Tongue (tissue), 2 donors: ENCODE measurements around the gene ZNF281. TPM values are rescaled to one million over a fixed set of nuclear protein-coding genes. Genes with fewer than 3 reads are reported as not detected.
"Not testable (repeated sequence)": the region's sequence is repeated elsewhere in the genome, so short reads cannot be mapped to it uniquely, and the experiment has no call there.

Experiments
- DNase-seq: peaks from one replicate; pipeline ENCODE4 v3.0.0-alpha.2; 2015
- total RNA-seq: library from RNA; depleted of rRNA; stranded (reverse); fragments of >200 nt; gene quantifications from one replicate; pipeline ENCODE4 v1.2.3, GENCODE V29; 2014

ZNF281 gene, protein sequence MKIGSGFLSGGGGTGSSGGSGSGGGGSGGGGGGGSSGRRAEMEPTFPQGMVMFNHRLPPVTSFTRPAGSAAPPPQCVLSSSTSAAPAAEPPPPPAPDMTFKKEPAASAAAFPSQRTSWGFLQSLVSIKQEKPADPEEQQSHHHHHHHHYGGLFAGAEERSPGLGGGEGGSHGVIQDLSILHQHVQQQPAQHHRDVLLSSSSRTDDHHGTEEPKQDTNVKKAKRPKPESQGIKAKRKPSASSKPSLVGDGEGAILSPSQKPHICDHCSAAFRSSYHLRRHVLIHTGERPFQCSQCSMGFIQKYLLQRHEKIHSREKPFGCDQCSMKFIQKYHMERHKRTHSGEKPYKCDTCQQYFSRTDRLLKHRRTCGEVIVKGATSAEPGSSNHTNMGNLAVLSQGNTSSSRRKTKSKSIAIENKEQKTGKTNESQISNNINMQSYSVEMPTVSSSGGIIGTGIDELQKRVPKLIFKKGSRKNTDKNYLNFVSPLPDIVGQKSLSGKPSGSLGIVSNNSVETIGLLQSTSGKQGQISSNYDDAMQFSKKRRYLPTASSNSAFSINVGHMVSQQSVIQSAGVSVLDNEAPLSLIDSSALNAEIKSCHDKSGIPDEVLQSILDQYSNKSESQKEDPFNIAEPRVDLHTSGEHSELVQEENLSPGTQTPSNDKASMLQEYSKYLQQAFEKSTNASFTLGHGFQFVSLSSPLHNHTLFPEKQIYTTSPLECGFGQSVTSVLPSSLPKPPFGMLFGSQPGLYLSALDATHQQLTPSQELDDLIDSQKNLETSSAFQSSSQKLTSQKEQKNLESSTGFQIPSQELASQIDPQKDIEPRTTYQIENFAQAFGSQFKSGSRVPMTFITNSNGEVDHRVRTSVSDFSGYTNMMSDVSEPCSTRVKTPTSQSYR
- total RNA-seq: 13.5 TPM

DNA sequence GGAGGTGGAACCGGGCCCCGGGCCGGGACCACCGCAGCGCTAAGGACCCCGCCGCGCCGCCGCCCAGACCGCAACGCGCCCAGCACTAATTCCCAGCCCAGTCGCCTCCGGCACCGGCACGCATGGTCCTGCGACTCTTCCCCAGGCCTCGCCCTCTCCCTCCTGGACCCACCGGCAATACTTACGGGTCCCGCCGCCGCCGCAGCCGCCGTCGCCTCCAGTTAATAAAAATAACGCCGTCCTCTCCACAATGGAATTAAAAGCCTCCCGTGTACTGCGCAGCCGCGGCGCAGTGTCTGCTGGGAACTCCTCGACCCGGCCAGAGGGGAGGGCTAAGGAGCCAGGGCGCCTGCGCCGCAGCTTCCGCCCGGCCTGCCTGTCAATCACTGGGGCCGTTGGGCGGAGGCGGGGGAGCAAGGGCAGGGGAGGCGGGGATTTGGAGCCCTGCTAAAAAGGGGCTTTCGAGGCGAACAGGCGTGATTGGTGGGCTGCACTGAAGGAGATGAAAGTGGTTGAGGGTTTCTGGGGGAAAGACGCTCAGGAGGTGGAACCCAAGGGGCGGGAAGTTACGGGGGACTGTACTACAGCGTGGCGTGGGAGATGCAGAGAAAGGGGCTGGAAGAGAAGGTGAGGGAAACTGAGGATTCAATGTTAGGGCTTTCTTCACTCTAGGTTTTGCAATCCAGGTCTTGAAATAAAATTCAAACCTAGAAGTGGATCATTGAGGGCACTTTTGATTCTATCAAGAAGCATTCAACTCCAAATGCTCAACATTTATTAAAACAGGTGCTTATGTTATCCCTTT is at the start of gene ZNF281:
Gene ZNF281, minus strand, starts transcription at position 276 of the 805 bp plus-strand sequence. CDS start 331 bp downstream, outside the sequence.
- peak; percentile 98 for DNase-seq

DNA sequence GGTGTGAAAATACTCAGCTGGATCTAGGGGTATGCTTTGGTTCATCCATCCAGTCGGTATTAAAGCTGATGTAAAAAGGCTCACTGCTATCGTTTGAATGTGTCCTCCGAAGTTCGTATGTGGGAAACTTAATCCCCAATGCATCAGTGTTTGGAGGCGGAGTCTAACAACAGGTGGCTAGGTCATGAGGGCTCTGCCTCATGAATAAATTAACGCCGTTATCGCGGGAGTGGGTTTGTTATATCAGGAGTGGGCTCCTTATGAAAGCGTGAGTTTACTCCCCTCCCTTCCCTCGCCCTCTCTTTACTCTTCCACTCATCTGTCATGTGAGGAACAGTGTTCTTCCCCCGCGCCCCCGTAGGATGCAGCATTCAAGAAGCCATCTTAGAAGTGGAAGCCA is 48.9 kb upstream of the ZNF281 start:
- no peak for DNase-seq

DNA sequence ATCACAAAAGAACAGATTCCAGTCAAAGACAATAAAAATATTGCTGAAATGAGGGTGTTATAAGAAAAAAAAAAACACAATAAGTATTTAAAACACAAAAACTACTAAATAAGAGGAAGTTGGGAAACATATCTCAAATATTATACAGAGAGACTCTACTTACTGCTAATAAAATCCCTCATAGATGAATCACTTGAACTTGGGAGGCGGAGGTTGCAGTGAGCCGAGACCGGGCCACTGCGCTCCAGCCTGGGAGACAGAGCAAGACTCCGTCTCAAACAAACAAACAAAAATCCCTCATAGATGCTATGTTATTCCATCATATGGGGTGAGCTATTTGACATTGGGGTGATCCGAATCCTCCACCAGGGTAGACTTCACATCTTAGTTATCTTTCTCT is 48.0 kb upstream of the ZNF281 start:
- no peak for DNase-seq

DNA sequence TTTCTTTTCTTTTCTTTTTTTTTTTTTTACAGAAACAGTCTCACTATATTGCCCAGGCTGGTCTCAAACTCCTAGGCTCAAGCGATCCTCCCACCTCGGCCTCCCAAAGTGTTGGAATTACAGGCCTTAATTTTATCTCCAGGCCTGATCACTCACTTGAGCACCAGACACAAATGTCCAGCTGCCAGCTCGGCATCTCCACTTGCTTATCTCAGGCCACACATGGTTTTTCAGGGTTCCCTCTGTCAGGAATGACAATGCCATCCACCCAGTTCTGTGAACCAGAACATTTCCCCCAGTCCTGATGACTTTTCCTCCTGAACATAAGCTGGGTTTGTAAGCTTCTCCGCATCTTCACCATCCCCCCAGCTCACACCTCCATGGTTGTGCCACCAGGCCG is 44.6 kb upstream of the ZNF281 start:
- DNase-seq: no peak

DNA sequence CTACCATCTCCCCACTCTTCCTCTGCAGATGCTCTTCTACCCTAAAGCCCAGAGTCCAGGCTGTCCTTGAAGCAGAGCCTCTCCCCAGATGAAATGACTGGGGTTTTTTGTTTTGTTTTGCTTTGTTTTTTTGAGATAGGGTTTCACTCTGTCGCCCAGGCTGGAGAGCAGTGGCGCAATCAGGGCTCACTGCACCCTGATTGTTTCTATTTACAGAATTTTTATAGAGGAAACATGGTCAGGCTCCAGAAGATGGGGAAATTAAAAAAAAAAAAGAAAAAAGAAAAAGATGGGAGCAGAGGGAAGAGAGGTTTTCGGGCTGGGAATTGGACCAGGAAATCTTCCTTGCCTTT is 43.7 kb upstream of the ZNF281 start:
- no peak for DNase-seq

DNA sequence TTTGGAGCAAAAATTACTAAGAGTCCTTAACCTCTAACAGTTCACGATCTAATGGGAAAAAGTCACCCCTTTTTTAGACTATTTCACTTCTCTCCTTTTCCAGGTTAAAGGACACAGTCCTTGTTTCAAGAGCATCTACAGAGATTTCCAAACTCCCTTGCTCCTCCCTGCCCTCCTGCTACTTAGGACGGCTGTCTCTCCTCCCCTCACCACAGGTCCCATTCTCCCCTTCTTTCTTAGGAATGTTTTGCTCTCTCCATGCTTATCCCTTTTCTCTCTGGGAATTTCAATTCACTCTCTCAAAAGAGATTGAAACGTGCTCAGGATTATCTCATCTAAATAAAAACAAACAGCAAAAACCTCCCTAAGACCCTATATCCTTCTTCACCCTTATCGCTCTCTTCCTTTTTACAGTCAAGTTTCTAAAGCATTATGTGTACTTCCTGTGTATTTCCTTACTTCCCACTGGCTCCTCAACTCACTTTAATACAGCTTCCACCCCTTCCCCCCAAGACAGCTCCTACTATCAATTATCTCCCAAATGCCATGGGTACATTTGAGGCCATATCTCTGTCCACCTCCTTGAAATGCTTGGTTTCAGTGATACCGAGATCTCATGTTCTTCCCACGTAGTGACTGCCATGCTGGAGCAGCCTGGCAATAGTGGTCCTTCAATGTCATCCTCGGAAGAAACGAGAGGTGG is 43.2 kb upstream of the ZNF281 start:
- no peak for DNase-seq

DNA sequence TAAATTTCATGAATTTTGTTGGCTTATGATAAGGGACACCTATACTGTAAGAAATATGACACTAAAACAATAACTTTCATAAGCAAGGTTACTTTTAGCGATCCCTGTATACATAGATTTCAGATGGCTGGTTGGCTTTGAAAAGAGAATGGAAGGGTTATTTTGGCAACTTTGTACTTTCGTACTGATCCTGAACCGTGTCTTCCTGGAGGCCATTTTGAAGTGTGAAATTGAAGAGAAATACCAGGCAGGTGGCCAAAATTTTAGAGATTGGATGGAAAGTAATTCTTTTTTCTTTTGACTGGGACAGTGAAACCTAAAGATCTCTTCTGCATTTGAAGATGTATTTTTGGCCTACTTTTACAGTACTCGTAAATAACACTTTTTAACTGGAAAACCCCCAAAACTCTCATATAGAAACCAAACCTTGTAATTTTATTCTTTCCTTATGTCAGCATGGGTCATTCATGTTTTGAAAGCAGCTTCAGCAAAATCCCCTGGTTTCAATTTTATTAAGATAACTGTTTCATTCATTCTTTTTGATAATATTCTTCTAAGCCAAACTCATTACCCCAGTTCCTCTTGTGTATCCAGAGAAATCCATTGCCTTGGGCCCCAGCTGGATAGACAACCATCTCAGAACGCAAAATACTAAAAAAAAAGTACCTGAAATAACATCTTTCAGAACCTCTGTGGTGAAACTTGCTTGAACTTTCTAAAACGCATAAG is 38.4 kb upstream of the ZNF281 start:
- DNase-seq: no peak

DNA sequence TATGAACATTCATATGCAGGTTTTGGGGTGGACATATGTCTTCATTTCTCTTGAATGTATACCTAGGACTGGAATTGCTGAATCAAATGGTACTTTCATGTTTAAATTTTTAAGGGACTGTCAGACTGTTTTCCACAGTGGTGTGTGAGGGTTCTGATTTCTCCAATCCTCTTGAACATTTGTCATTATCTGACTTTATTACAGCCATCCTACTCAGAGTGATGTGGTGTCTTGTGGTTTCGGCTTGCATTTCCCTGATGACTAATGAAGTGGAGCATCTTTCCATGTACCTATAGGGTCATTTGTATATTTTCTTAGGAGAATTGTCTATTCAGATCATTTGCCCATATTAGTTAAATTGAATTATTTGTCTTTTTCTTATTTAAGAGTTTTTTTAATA is 35.4 kb upstream of the ZNF281 start:
- no peak for DNase-seq

DNA sequence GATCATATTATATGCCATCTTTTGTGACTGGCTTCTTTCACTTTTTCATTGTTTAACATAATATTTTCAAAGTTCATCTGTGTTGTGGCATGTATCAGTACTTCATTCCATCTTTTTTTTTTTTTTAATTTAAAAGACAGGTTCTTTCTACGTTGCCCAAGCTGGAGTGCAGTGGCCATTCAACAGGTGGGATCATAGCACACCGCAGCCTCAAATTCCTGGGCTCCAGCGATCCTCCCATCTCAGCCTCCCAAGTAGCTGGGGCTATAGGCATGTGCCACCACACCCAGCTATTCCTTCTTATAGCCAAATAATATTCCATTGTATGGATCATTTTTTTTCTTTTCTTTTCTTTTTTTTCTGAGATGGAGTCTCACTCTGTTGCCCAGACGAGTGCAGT is 34.6 kb upstream of the ZNF281 start:
- no peak for DNase-seq

DNA sequence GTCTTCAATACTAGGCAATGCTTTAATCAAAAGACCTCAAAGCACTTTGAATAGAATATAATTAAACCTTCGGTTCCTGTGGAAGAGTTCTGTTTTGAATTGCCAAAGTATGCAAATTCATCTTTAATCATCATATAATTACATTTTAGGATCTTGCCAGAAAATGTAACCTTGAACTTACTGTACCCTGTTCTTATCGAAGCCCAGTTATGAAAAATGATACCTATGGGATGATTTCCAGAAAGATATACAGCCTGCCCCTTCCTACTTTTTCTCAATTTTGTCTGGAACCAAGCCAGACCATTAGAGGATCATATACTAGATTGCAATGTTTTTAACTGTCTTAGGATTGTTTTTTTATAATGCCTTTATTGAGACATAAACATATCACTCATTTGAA is 34.0 kb upstream of the ZNF281 start:
- no peak for DNase-seq

DNA sequence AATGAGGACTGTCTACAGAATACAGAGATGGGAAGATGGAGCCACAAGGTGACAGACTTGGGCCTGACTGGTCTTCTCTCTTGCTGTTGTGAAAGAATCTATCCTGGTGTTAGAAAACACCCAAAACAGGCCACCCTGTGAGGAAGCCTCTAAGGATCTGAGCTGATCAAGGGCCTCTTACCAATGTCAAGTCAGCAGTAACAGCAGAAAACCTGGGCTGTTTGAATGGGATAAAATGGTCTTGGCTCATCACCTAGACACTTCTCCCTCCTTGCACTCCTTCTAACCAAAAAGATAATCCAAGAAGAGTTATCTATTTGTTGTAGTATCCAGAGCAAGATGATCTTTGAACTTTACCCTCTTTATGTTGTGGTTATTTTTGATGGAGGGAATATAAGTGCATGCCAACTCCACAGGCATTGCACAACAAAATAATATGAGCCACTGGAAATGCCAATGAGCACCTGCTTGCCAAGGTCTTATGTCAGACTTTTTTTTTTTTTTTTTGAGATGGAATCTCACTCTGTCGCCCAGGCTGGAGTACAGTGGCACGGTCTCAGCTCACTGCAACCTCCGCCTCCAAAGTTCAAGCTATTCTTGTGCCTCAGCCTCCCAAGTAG is 32.8 kb upstream of the ZNF281 start:
- DNase-seq: no peak

DNA sequence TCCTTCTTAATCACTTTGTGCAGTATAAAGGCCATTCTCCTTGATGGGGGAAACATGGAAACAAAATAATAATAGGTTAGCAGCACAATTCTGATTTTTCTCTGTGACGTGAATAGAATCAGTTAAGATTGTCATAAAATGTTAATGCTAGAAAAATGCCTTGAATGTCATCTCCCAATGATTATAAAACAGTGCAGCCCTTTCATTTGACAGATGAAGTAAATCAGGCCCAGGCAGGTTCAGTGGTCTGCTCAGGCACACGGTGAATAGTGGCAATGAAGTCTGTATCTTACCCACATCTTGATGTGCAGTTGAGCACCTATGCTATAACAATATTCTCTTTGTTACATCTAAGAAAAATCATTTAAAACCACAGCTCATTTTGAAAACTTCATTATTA is 32.2 kb upstream of the ZNF281 start:
- no peak for DNase-seq

DNA sequence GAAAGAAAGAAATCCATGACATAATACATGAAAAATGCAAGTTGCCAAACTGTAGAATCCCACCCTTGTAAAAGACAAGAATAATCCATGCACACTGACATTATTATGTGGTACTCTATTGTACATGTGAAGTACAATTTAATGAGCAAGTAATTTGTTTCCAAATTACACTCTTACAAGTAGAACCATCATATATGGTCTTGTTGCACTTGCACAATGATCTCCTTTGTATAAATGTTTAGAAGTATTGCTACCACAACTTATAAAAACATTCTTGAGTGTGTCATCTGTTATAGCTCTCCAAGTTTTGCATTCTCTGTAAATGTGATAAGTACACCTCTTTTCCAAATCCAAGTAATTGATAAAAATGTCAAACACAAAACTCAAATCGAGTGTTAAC is 29.1 kb upstream of the ZNF281 start:
- DNase-seq: no peak

DNA sequence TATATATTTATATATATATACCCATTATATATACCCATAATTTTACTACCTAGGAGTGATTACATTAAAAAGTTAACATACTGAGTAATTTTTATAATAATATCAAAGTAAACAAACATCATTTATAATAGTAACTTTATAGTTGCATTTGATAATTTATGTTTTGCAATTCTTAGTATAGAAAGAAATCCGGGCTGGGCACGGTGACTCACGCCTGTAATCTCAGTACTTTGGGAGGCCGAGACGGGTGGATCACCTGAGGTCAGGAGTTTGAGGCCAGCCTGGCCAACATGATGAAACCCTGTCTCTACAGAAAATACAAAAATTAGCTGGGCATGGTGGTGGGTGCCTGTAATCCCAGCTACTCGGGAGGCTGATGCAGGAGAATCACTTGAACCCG is 28.6 kb upstream of the ZNF281 start:
- DNase-seq: not testable (repeated sequence)

DNA sequence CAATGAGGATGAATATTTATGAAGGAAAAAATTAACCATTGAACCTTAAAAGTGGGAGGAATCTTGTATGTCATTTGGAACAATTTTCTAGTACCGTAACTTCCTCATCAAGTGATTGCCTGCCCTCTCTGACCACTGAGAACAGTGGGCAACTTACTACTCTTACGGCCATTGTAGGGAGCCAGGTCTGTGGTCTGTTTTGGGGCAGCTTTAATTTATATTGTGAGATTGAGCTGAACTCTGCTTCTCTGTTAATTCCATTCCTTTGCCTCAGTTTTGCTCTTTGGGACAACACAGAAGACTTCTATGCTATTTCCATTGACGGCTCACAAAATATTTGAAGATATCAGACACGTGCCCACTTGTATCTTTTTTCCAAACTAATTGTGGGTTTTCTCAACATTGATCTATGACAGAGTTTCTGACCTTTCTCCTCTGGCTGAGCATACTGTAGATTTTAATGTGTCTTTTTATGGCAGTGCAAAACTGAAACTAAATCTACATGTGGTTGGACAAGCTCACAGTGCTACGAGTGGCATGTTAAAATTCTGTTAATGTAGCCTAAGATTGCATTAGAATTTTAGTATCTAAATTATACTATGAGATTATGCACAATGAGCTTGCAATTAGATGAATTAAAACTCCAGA is 27.8 kb upstream of the ZNF281 start:
- DNase-seq: no peak

DNA sequence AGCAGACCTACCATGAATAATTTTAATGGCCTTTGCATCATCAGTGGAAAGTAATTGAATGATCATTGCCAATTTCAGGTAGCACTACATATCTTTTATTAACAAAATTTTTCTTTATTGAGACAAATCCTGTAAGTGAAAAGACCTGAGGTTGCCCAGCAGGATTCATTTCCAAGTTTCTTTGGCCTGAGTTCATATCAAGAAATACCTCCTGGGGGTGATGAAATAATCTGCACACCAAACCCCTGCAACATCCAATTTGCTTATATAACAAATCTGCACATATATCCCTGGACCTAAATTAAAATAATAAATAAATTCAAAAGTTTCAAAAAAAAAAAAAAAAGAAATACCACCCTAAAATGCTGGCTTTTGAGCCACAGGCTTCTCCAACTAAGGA is 27.3 kb upstream of the ZNF281 start:
- no peak for DNase-seq

DNA sequence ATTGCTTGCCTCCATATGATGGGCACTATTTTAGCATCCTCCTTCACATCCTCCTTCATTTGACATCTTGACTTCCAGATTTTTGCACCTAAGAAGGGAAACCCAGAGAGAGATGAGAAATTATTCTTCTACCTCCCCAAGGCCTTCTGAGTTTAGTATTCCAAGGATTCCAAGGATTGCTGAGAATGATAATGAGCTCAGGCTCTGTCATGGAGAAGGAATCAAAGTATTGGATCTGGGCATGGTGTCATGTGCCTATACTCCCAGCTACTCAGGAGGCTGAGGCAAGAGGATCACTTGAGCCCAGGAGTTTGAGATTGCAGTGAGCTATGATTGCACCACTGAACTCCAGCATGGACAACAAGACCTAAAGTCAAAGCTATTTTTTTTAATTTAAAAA is 26.6 kb upstream of the ZNF281 start:
- DNase-seq: no peak

DNA sequence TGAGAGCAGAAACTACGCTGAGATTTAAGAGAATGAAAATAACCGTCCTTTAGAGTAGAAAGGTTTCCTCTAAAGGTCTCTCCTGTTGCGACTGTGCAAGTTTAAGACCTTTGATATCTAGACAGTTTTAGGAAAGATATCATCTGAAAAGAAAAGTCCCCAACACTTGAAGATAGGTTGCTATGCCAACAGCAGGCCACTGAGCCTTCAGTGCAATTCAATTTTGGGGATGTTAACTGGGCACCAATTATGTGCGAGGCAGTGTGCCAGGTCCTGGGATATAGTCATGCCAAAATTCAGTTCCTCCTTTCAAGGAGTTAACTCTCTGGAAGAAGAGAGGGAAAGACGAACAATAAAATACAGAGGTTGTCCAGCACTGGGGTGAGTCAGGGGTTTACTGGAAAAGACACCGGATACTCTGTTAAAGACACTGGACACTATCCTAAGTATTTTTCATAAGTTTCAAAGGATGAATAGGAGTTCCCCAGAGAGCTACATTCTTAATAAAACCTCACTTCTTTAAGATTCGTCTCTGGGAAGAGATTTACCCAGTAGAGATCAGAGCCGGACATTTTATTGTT is 25.5 kb upstream of the ZNF281 start:
- DNase-seq: no peak

DNA sequence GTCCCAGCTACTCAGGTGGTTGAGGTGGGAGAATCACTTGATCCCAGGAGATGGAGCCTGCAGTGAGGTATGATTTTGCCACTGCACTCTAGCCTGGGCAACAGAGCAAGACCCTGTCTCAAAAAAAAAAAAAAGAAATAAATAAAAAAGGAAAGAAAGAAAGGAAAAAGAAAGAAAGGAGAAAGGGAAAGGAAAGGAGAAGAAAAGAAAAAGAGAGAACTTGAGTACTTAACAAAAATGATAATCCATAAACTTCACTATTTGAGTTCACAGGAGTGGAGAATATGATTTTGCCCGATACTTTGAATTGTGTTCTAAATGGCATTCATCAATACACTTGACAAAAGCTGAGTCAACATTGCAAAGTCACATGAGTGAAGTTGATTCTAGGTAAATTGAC is 23.8 kb upstream of the ZNF281 start:
- no peak for DNase-seq

DNA sequence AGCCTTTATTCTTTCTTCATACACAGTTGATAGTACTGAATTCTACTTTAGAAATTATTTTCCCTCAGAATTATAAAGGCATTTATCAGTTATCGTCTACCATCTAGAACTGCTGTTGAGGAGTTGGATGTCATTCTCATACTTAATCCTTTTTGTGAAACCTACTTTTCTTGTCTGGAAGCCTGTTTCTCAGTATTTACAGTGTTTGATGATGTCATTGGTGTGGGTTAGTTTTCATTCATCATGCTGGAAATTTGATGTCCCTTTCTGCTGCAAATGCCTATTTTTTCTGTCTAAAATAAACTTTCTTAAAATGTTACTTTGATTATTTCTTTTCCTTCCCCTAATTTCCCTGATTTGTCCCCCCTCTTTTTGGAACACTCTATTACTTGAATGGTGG is 22.8 kb upstream of the ZNF281 start:
- no peak for DNase-seq
